ENCODE measurements around the gene NUP93. TPM values are rescaled to one million over a fixed set of nuclear protein-coding genes. Genes with fewer than 3 reads are reported as not detected.

The NUP93 gene
- total RNA-seq, 1 experiment from 2014 or later = 144 TPM

GRCh38 chr16:56828647-56829046, 98.7 kb downstream of the NUP93 start:
- intact Hi-C loops (cut with micrococcal nuclease) = no loop called here
- H3K27me3 ChIP-seq (ENCODE audit: insufficient read depth, low read length) = no peaks in the 10 kb centered on the region
- H3K4me3 ChIP-seq (replicated peaks in 1 of 2; ENCODE audit: low read depth in 1 of 2, low read length in 2 of 2) = no peak overlapping the region
- no peaks in the 10 kb centered on the region for H3K9me3 ChIP-seq (ENCODE audit: control insufficient read depth in 1 of 2, insufficient read depth in 1 of 2, low read depth in 1 of 2, low read length in 2 of 2)
- no peaks in the 10 kb centered on the region for H3K9me2 ChIP-seq (ENCODE audit: insufficient read depth)
- ATAC-seq = no peak
- H3K36me3 ChIP-seq (ENCODE audit: control insufficient read depth in 1 of 2, insufficient read depth in 2 of 2, low read length in 2 of 2) = peaks cover 3 to 17% of the 10 kb centered on the region in 2 experiments
- H4K20me1 ChIP-seq (ENCODE audit: insufficient read depth) = no peaks in the 10 kb centered on the region
- no peak overlapping the region for H3K4me2 ChIP-seq (ENCODE audit: low read length)
- no peaks in the 10 kb centered on the region for H3K4me1 ChIP-seq (ENCODE audit: control insufficient read depth in 1 of 2, insufficient read depth in 2 of 2, low read length in 2 of 2)
- no TSS peak for BruUV-seq (replicated peaks)
- no peak for DNase-seq (ENCODE audit: low read depth, low spot score)
- no peak overlapping the region for H3K9ac ChIP-seq (ENCODE audit: low read length)
- CTCF ChIA-PET = no interaction called here
- no peaks in the 10 kb centered on the region for H3K79me2 ChIP-seq (ENCODE audit: insufficient read depth, low read length)
- H2AFZ ChIP-seq (ENCODE audit: low read depth, low read length, poor library complexity, severe bottlenecking) = no peak overlapping the region
- TF ChIP-seq CTCF (IDR thresholded peaks at IDR 0.05 in 2 of 3, conservative IDR thresholded peaks at IDR 0.05 in 1 of 3; ENCODE audit: borderline replicate concordance in 1 of 3, insufficient read depth in 1 of 3, low read depth in 2 of 3, low read length in 2 of 3) = no peak
- TF ChIP-seq JUND (IDR thresholded peaks at IDR 0.05) = no peak
- TF ChIP-seq ELF1 (IDR thresholded peaks at IDR 0.05; ENCODE audit: borderline replicate concordance, low read depth) = no peak
- no peak for TF ChIP-seq ZBTB33 (IDR thresholded peaks at IDR 0.05; ENCODE audit: extremely low read depth, insufficient replicate concordance, low read length)
- no peak for TF ChIP-seq POLR2A (IDR thresholded peaks at IDR 0.05; ENCODE audit: borderline replicate concordance, extremely low read depth, insufficient read depth, insufficient read length)
- no peak for TF ChIP-seq REST (IDR thresholded peaks at IDR 0.05; ENCODE audit: low read depth)
- TF ChIP-seq EZH2 (IDR thresholded peaks at IDR 0.05) = no peak
- no peak for TF ChIP-seq ZNF274 (IDR thresholded peaks at IDR 0.05; ENCODE audit: low read depth, low read length)
- no peak for TF ChIP-seq EGR1 (IDR thresholded peaks at IDR 0.05; ENCODE audit: low read depth)
- POLR2A ChIA-PET = no interaction called here
- RAD21 ChIA-PET (ENCODE audit: low non-redundant PET in 1 of 2, low total read pairs in 2 of 2, uncharacterized antibody in 2 of 2, unreplicated experiment in 2 of 2) = no interaction called here
- H3K27ac ChIP-seq (ENCODE audit: low read depth, low read length) = no peak overlapping the region

Data from HCT116 (cell line).